GM23338 (cell line): ENCODE results near the gene AHDC1. TPM values are rescaled to one million over a fixed set of nuclear protein-coding genes. Genes with fewer than 3 reads are reported as not detected.

Experiments
- ATAC-seq: fragments of 200-7000 bp; cut with Tn5 transposase; 3 replicates; pipeline ENCODE4 v1.9.1; 2020
- DNase-seq: peaks from one replicate; pipeline ENCODE4 v3.0.0-alpha.2; 2015; ENCODE audit warnings: low spot score
- H2AFZ ChIP-seq: fragments of 200-600 bp; sonication (generic); 2 replicates; pipeline ENCODE4 v1.8.0; 2016; ENCODE audit warnings: antibody characterized with exemption, mild to moderate bottlenecking, moderate library complexity
- H3F3A ChIP-seq: fragments of 200-600 bp; sonication (generic); replicated peaks from 2 replicates; pipeline ENCODE4 v1.8.0; 2017; ENCODE audit warnings: antibody characterized with exemption, mixed run types, low read depth
- H3K27ac ChIP-seq: fragments of 200-600 bp; sonication (generic); 2 replicates; pipeline ENCODE4 v1.6.1; 2016; ENCODE audit warnings: low read depth
- H3K27me3 ChIP-seq: fragments of 200-600 bp; sonication (generic); 2 replicates; pipeline ENCODE4 v1.8.0; 2016; ENCODE audit warnings: mild to moderate bottlenecking, mixed run types, moderate library complexity; ENCODE audit not compliant: insufficient read depth
- H3K36me3 ChIP-seq: fragments of 200-600 bp; sonication (generic); 2 replicates; pipeline ENCODE4 v1.8.0; 2016; ENCODE audit warnings: mild to moderate bottlenecking; ENCODE audit not compliant: insufficient read depth
- H3K4me1 ChIP-seq: fragments of 200-600 bp; sonication (generic); 2 replicates; pipeline ENCODE4 v1.8.0; 2016; ENCODE audit warnings: mild to moderate bottlenecking, moderate library complexity; ENCODE audit not compliant: insufficient read depth
- H3K4me2 ChIP-seq: fragments of 200-600 bp; sonication (generic); 2 replicates; pipeline ENCODE4 v1.7.1; 2017; ENCODE audit warnings: mixed run types
- H3K4me3 ChIP-seq: fragments of 200-600 bp; sonication (generic); 2 replicates; pipeline ENCODE4 v1.6.1; 2016; ENCODE audit warnings: mixed run types
- H3K79me2 ChIP-seq: fragments of 200-600 bp; sonication (generic); replicated peaks from 2 replicates; pipeline ENCODE4 v1.8.0; 2017; ENCODE audit warnings: mild to moderate bottlenecking; ENCODE audit not compliant: insufficient read depth
- H3K9me2 ChIP-seq: fragments of 200-600 bp; sonication (generic); 2 replicates; pipeline ENCODE4 v1.8.0; 2017; ENCODE audit not compliant: insufficient read depth
- H4K20me1 ChIP-seq: fragments of 200-600 bp; sonication (generic); replicated peaks from 2 replicates; pipeline ENCODE4 v1.8.0; 2017; ENCODE audit warnings: mild to moderate bottlenecking; ENCODE audit not compliant: insufficient read depth
- H3K27ac Mint-ChIP-seq: 2 replicates; pipeline ENCODE4 v1.8.0; 2020; ENCODE audit warnings: inconsistent platforms, mild to moderate bottlenecking, moderate library complexity, mixed read lengths
- H3K27me3 Mint-ChIP-seq: 3 replicates; pipeline ENCODE4 v1.8.0; 2022; ENCODE audit warnings: low read depth, mild to moderate bottlenecking, moderate library complexity, mixed read lengths, inconsistent platforms; ENCODE audit not compliant: insufficient read depth, poor library complexity
- H3K36me3 Mint-ChIP-seq: 3 replicates; pipeline ENCODE4 v1.8.0; 2021; ENCODE audit warnings: low read depth, mild to moderate bottlenecking, inconsistent platforms, moderate library complexity, mixed read lengths
- H3K4me1 Mint-ChIP-seq: 3 replicates; pipeline ENCODE4 v1.8.0; 2020; ENCODE audit warnings: mild to moderate bottlenecking, inconsistent platforms, mixed read lengths
- H3K4me3 Mint-ChIP-seq: 3 replicates; pipeline ENCODE4 v1.8.0; 2021; ENCODE audit warnings: moderate library complexity, mild to moderate bottlenecking, inconsistent platforms, mixed read lengths
- H3K9me3 Mint-ChIP-seq: 3 replicates; pipeline ENCODE4 v1.8.0; 2020; ENCODE audit warnings: moderate library complexity, mild to moderate bottlenecking, inconsistent platforms, mixed read lengths
- EZH2 ChIP-seq: fragments of 200-600 bp; sonication (generic); IDR thresholded peaks from one replicate; pipeline ENCODE4 v1.8.0; 2017; ENCODE audit warnings: antibody characterized with exemption, mild to moderate bottlenecking, low read depth; ENCODE audit not compliant: unreplicated experiment
- EZH2phosphoT487 ChIP-seq: fragments of 200-600 bp; sonication (generic); IDR thresholded peaks from one replicate; pipeline ENCODE4 v1.8.1; 2018; ENCODE audit warnings: antibody characterized with exemption; ENCODE audit not compliant: unreplicated experiment
- JUNB ChIP-seq: IDR thresholded peaks from one replicate; pipeline ENCODE4 v1.6.1; 2016; ENCODE audit warnings: antibody characterized with exemption; ENCODE audit not compliant: unreplicated experiment
- NANOG ChIP-seq: IDR thresholded peaks from 2 replicates; pipeline ENCODE4 v1.6.1; 2016; ENCODE audit warnings: antibody characterized with exemption, borderline replicate concordance
- STAT1 ChIP-seq: IDR thresholded peaks from one replicate; pipeline ENCODE4 v1.6.1; 2016; ENCODE audit warnings: antibody characterized with exemption; ENCODE audit not compliant: unreplicated experiment
- ZNF114 ChIP-seq: fragments of 250-450 bp; sonication (Bioruptor Pico); IDR thresholded peaks from 2 replicates; pipeline ENCODE4 v1.5.0; 2020; ENCODE audit warnings: mild to moderate bottlenecking, moderate library complexity
- ZNF331 ChIP-seq: fragments of 250-450 bp; sonication (Bioruptor Pico); IDR thresholded peaks from 2 replicates; pipeline ENCODE4 v1.5.0; 2020; ENCODE audit warnings: low read depth, mild to moderate bottlenecking, moderate library complexity
- polyA plus RNA-seq: library from polyadenylated mRNA; unstranded; fragments of >200 nt; fragmentation: Nextera tagmentation; extraction: Ambion mirVana; gene quantifications from 2 replicates; pipeline ENCODE4 v1.2.1, GENCODE V29; 2016
- total RNA-seq: library from RNA; depleted of rRNA; stranded (reverse); fragments of >200 nt; shearing (Covaris generic); gene quantifications from 2 replicates; pipeline ENCODE4 v1.2.3, GENCODE V29; 2014
- TF ChIP-seq, protein P1 (sequence below): IDR thresholded peaks from 2 replicates; pipeline ENCODE4 v1.6.1; 2016; ENCODE audit warnings: antibody characterized with exemption
- TF ChIP-seq, protein P2 (sequence below), 2 experiments: fragments of 200-600 bp in 1 of 2; sonication (generic) in 1 of 2; conservative IDR thresholded peaks; 2 replicates each; pipeline versions ENCODE4 v1.5.1 to v1.6.1; 2016 to 2017; ENCODE audit warnings: antibody characterized with exemption in 2 of 2, low read depth in 2 of 2, mild to moderate bottlenecking in 2 of 2, moderate library complexity in 1 of 2
- TF ChIP-seq, protein P3 (sequence below): fragments of 250-450 bp; sonication (Bioruptor Pico); IDR thresholded peaks from 2 replicates; pipeline ENCODE4 v1.5.0; 2020; ENCODE audit warnings: mild to moderate bottlenecking, moderate library complexity

The AHDC1 gene
- total and polyA plus RNA-seq, 2 experiments from 2014 or later = 8.3 to 22.2 TPM

DNA sequence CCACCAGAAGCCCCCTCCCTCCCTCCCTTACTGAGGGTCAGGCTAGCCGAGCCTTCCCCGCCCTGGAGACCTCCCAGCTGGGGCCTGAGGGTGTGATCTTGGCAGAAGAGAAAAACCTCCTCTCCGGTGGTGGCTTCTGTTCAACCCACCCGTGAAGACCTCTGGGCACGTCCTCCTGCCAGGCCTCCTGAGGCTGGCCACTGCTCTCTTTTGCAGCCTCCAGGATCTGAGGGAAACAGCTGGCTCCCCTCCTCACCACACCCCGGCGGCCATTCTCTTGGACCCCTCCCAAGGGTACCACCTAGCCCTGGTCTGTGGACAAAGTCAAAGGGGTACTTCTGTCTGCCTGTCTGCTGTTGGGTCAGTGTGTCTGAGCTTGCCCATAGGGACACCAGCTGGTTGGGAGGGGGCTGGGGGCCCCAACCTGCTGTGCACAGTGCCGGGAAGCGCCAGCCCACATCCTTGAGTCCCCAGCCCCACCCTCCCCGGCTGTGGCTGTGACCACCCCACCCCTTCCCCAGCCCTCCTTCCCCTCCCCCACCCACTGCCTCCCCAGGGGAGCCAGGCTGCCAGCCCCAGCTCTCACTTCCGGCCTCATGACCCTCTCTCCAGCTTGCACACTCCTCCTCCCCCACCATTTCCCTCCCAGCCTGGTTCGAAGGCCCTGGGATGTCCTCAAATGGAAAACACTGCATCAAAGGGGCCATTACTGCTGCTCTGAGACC, 48.1 kb downstream of the AHDC1 start:
- ATAC-seq (no peak), DNase-seq (no peak)
- H2AFZ ChIP-seq = no peak overlapping the region
- Mint-ChIP-seq H3K27ac (peak overlapping the region; percentile 12; the same call in 1 of the 2 replicates), H3K4me3 (no peak overlapping the region; the same call in 2 of the 3 replicates), H3K36me3 (peaks cover 5% of the 10 kb centered on the region; the same call in 2 of the 3 replicates), H3K4me1 (peaks cover 44% of the 10 kb centered on the region), H3K27me3 (peaks cover 16% of the 10 kb centered on the region), H3K9me3 (no peaks in the 10 kb centered on the region)
- TF ChIP-seq STAT1 = no peak
- no peak for TF ChIP-seq ZNF114 (CRISPR knock-in tag)
- TF ChIP-seq, protein P1, sequence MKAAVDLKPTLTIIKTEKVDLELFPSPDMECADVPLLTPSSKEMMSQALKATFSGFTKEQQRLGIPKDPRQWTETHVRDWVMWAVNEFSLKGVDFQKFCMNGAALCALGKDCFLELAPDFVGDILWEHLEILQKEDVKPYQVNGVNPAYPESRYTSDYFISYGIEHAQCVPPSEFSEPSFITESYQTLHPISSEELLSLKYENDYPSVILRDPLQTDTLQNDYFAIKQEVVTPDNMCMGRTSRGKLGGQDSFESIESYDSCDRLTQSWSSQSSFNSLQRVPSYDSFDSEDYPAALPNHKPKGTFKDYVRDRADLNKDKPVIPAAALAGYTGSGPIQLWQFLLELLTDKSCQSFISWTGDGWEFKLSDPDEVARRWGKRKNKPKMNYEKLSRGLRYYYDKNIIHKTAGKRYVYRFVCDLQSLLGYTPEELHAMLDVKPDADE = peak; percentile 45; the same call in 1 of the 2 replicates
- H3K4me3 ChIP-seq = 0 out of 2 replicates have a peak overlapping the region, but pooled peaks have one; percentile 46
- H3K27ac ChIP-seq = no peak overlapping the region
- H4K20me1 ChIP-seq = no peaks in the 10 kb centered on the region
- H3K4me1 ChIP-seq = peaks cover 34% of the 10 kb centered on the region
- H3K4me2 ChIP-seq = peak overlapping the region; percentile 76; the same call in 1 of the 2 replicates
- H3K36me3 ChIP-seq = no peaks in the 10 kb centered on the region
- H3F3A ChIP-seq = peaks cover 25% of the 10 kb centered on the region
- H3K79me2 ChIP-seq = no peaks in the 10 kb centered on the region
- H3K27me3 ChIP-seq = no peaks in the 10 kb centered on the region
- H3K9me2 ChIP-seq = no peaks in the 10 kb centered on the region

DNA sequence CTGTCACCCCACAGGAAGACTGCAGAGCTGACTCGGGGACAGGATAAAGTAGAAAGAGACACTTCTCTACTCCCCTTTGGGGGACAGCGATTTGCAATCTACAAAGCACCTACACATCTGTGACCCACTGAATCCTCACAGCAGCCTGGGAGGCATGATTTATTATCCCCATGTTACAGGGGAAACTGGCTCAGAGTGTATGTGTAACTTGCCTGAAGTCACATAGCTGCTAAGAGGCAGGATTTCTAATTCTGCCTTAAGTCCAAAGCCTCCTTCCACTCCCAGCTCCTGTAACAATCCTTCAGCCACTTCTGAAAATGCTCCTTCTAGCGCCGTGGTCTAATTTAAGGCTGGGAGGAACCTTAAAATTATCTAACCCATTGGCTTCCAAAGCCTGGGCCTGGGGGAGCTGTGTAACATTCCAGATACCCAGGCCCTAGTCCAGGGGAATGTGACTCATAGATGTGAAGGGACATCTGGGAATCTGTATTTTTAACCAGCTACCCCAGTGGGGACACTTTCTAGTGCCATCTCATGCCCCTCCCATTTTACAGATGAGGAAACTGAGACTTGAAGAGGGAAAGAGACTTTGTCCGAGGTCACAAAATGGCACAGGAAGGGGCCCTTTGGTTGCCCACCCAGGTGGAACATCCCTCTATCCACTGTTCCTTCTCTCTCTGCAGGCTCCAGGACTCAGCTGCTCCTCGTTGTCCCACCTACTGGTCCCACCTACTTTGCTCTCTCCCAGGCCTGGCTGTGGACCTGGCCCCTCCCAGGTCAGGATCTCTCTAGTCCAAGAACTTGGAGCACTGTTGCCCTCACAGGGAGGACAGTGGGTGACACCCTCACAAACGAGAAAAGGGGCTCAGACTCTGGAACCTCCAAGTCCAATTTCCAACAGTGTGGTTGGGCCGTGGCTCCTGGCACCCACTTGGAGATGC, 48.9 kb downstream of the AHDC1 start:
- Histone ChIP-seq H3K27me3 (no peaks in the 10 kb centered on the region), H3K4me1 (peaks cover 32% of the 10 kb centered on the region), H2AFZ (no peak overlapping the region), H3K36me3 (no peaks in the 10 kb centered on the region), H3K4me2 (no peak overlapping the region), H4K20me1 (no peaks in the 10 kb centered on the region), H3F3A (peaks cover 25% of the 10 kb centered on the region), H3K9me2 (no peaks in the 10 kb centered on the region), H3K4me3 (no peak overlapping the region), H3K79me2 (no peaks in the 10 kb centered on the region), H3K27ac (no peak overlapping the region)
- H3K27ac Mint-ChIP-seq = peak overlapping the region; percentile 31; the same call in 1 of the 2 replicates
- peaks cover 5% of the 10 kb centered on the region; the same call in 2 of the 3 replicates for H3K36me3 Mint-ChIP-seq
- H3K4me1 Mint-ChIP-seq = peaks cover 35% of the 10 kb centered on the region
- no peak for DNase-seq
- no peaks in the 10 kb centered on the region for H3K9me3 Mint-ChIP-seq
- no peak overlapping the region for H3K4me3 Mint-ChIP-seq
- peaks cover 14% of the 10 kb centered on the region for H3K27me3 Mint-ChIP-seq
- ATAC-seq = no peak
- TF ChIP-seq EZH2phosphoT487 (no peak), EZH2 (no peak), NANOG (no peak), ZNF331 (CRISPR knock-in tag) (no peak), STAT1 (no peak), JUNB (no peak)
- TF ChIP-seq, protein P2, sequence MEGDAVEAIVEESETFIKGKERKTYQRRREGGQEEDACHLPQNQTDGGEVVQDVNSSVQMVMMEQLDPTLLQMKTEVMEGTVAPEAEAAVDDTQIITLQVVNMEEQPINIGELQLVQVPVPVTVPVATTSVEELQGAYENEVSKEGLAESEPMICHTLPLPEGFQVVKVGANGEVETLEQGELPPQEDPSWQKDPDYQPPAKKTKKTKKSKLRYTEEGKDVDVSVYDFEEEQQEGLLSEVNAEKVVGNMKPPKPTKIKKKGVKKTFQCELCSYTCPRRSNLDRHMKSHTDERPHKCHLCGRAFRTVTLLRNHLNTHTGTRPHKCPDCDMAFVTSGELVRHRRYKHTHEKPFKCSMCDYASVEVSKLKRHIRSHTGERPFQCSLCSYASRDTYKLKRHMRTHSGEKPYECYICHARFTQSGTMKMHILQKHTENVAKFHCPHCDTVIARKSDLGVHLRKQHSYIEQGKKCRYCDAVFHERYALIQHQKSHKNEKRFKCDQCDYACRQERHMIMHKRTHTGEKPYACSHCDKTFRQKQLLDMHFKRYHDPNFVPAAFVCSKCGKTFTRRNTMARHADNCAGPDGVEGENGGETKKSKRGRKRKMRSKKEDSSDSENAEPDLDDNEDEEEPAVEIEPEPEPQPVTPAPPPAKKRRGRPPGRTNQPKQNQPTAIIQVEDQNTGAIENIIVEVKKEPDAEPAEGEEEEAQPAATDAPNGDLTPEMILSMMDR (conservative IDR thresholded peaks at IDR 0.05; ENCODE audit: low read depth in 2 of 2) = no peak
- TF ChIP-seq, protein P3, sequence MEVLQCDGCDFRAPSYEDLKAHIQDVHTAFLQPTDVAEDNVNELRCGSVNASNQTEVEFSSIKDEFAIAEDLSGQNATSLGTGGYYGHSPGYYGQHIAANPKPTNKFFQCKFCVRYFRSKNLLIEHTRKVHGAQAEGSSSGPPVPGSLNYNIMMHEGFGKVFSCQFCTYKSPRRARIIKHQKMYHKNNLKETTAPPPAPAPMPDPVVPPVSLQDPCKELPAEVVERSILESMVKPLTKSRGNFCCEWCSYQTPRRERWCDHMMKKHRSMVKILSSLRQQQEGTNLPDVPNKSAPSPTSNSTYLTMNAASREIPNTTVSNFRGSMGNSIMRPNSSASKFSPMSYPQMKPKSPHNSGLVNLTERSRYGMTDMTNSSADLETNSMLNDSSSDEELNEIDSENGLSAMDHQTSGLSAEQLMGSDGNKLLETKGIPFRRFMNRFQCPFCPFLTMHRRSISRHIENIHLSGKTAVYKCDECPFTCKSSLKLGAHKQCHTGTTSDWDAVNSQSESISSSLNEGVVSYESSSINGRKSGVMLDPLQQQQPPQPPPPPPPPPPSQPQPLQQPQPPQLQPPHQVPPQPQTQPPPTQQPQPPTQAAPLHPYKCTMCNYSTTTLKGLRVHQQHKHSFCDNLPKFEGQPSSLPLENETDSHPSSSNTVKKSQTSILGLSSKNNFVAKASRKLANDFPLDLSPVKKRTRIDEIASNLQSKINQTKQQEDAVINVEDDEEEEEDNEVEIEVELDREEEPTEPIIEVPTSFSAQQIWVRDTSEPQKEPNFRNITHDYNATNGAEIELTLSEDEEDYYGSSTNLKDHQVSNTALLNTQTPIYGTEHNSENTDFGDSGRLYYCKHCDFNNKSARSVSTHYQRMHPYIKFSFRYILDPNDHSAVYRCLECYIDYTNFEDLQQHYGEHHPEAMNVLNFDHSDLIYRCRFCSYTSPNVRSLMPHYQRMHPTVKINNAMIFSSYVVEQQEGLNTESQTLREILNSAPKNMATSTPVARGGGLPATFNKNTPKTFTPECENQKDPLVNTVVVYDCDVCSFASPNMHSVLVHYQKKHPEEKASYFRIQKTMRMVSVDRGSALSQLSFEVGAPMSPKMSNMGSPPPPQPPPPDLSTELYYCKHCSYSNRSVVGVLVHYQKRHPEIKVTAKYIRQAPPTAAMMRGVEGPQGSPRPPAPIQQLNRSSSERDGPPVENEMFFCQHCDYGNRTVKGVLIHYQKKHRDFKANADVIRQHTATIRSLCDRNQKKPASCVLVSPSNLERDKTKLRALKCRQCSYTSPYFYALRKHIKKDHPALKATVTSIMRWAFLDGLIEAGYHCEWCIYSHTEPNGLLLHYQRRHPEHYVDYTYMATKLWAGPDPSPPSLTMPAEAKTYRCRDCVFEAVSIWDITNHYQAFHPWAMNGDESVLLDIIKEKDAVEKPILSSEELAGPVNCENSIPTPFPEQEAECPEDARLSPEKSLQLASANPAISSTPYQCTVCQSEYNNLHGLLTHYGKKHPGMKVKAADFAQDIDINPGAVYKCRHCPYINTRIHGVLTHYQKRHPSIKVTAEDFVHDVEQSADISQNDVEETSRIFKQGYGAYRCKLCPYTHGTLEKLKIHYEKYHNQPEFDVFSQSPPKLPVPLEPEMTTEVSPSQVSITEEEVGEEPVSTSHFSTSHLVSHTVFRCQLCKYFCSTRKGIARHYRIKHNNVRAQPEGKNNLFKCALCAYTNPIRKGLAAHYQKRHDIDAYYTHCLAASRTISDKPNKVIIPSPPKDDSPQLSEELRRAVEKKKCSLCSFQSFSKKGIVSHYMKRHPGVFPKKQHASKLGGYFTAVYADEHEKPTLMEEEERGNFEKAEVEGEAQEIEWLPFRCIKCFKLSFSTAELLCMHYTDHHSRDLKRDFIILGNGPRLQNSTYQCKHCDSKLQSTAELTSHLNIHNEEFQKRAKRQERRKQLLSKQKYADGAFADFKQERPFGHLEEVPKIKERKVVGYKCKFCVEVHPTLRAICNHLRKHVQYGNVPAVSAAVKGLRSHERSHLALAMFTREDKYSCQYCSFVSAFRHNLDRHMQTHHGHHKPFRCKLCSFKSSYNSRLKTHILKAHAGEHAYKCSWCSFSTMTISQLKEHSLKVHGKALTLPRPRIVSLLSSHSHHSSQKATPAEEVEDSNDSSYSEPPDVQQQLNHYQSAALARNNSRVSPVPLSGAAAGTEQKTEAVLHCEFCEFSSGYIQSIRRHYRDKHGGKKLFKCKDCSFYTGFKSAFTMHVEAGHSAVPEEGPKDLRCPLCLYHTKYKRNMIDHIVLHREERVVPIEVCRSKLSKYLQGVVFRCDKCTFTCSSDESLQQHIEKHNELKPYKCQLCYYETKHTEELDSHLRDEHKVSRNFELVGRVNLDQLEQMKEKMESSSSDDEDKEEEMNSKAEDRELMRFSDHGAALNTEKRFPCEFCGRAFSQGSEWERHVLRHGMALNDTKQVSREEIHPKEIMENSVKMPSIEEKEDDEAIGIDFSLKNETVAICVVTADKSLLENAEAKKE (CRISPR knock-in tag) = no peak
